Endodermal cell (in vitro differentiated cells): ENCODE data around the gene RTRAF. TPM values are rescaled to one million over a fixed set of nuclear protein-coding genes. Genes with fewer than 3 reads are reported as not detected.

Source experiments
- DNase-seq: peaks from one replicate; pipeline ENCODE4 v3.0.0-alpha.2; 2017
- H3K27ac ChIP-seq: 2 replicates; pipeline ENCODE4 v1.5.1; 2013; ENCODE audit warnings: mild to moderate bottlenecking, low read depth, low read length, moderate library complexity
- H3K27me3 ChIP-seq: 2 replicates; pipeline ENCODE4 v1.6.1; 2013; ENCODE audit warnings: mild to moderate bottlenecking, low read length, moderate library complexity; ENCODE audit not compliant: insufficient read depth, control insufficient read depth, poor library complexity, severe bottlenecking
- H3K36me3 ChIP-seq: 2 replicates; pipeline ENCODE4 v1.7.0; 2013; ENCODE audit warnings: mild to moderate bottlenecking, low read length, moderate library complexity; ENCODE audit not compliant: control insufficient read depth, insufficient read depth
- H3K4me1 ChIP-seq: one replicate; pipeline ENCODE4 v1.7.0; 2013; ENCODE audit warnings: low read length; ENCODE audit not compliant: control insufficient read depth, insufficient read depth
- H3K4me3 ChIP-seq: 2 replicates; pipeline ENCODE4 v1.5.1; 2013; ENCODE audit warnings: mild to moderate bottlenecking, low read length, moderate library complexity
- H3K9ac ChIP-seq: 2 replicates; pipeline ENCODE4 v1.6.1; 2013; ENCODE audit warnings: mild to moderate bottlenecking, low read length, moderate library complexity; ENCODE audit not compliant: poor library complexity, severe bottlenecking; ENCODE audit errors: extremely low read depth
- H3K9me3 ChIP-seq: 2 replicates; pipeline ENCODE4 v1.6.1; 2013; ENCODE audit warnings: mild to moderate bottlenecking, low read length, moderate library complexity; ENCODE audit not compliant: control insufficient read depth
- H3K27ac Mint-ChIP-seq: 2 replicates; pipeline ENCODE4 v1.8.0; 2020; ENCODE audit warnings: mixed read lengths
- H3K27me3 Mint-ChIP-seq: 2 replicates; pipeline ENCODE4 v1.8.0; 2021; ENCODE audit warnings: mild to moderate bottlenecking, mixed read lengths; ENCODE audit not compliant: insufficient read depth
- H3K36me3 Mint-ChIP-seq: 2 replicates; pipeline ENCODE4 v1.8.0; 2020; ENCODE audit warnings: low read depth, mixed read lengths
- H3K4me1 Mint-ChIP-seq: 2 replicates; pipeline ENCODE4 v1.8.0; 2020; ENCODE audit warnings: mixed read lengths
- H3K4me3 Mint-ChIP-seq: 2 replicates; pipeline ENCODE4 v1.8.0; 2020; ENCODE audit warnings: mild to moderate bottlenecking, moderate library complexity, mixed read lengths
- H3K9me3 Mint-ChIP-seq: 2 replicates; pipeline ENCODE4 v1.8.0; 2020; ENCODE audit warnings: mild to moderate bottlenecking, mixed read lengths
- CTCF ChIP-seq: fragments of 200-600 bp; sonication (generic); conservative IDR thresholded peaks from 2 replicates; pipeline ENCODE4 v1.5.0; 2021; ENCODE audit warnings: antibody characterized with exemption, mild to moderate bottlenecking
- WGBS, 2 experiments: methylation state at CpG; one replicate each; pipeline versions ENCODE4 v1.1.5 to v1.1.7; 2013; ENCODE audit warnings: missing lambda C conversion rate in 2 of 2, mixed read lengths in 1 of 2; ENCODE audit not compliant: insufficient coverage in 1 of 2, insufficient read length in 1 of 2; 5-methylcytosine and 5-hydroxymethylcytosine counted together
- total RNA-seq, 2 donors: library from RNA; stranded (reverse); fragmentation: NEBNext Ultra II Directional in 1 of 2; extraction: Animal tissue kit (Norgen Biotek cat#: 25700) in 1 of 2; gene quantifications; 2 replicates in 1 of 2; 3 replicates in 1 of 2; pipeline ENCODE4 v1.2.1, GENCODE V29; 2021

Gene RTRAF
- total RNA-seq, 2 donors from 2014 or later: 284 to 307 TPM

DNA sequence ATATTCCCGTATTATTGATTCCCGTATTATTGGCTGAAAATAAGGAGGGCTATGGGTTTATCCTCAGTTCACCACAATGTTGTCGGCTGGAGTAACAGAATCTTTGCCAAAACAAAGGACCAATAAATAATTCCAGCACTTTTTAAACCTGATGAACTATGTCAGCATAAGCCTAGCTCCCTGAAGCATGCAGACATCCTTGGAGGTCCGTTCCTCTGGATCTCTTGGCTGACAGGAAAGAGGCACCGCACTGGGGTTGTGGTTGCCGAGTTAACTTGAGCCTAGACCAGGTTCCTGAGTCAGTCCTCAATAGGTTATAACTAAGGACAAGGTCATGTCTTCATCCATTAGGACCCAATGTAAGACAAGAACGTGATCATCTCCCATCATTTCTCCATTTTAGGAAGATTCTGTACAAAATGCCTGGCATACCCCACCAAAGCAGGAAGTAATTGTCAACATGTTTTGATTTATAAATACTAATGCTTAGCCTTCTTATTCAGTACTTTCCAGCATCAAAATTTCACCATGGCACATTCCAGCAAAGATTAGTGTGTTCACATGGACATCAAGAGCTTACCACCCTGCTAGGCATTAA, 43.0 kb downstream of the RTRAF start:
- H3K4me3 Mint-ChIP-seq: no peak overlapping the region
- no peaks in the 10 kb centered on the region for H3K36me3 ChIP-seq
- H3K9me3 Mint-ChIP-seq: no peaks in the 10 kb centered on the region
- no peaks in the 10 kb centered on the region for H3K4me1 ChIP-seq
- H3K9ac ChIP-seq: no peak overlapping the region
- 82 to 91% methylated on average over 3 to 7 of the region's 7 CpGs for WGBS, 2 experiments
- H3K27ac ChIP-seq: no peak overlapping the region
- TF ChIP-seq CTCF: no peak
- H3K27me3 ChIP-seq: no peaks in the 10 kb centered on the region
- H3K36me3 Mint-ChIP-seq: no peaks in the 10 kb centered on the region
- H3K27ac Mint-ChIP-seq: no peak overlapping the region
- no peak overlapping the region for H3K4me3 ChIP-seq
- peaks cover 6% of the 10 kb centered on the region for H3K4me1 Mint-ChIP-seq
- no peaks in the 10 kb centered on the region for H3K9me3 ChIP-seq
- H3K27me3 Mint-ChIP-seq: no peaks in the 10 kb centered on the region
- DNase-seq: no peak

GRCh38 chr14:52033101-52033642, 43.8 kb downstream of the RTRAF start:
- Histone ChIP-seq H3K4me1 (no peaks in the 10 kb centered on the region), H3K36me3 (no peaks in the 10 kb centered on the region), H3K9ac (no peak overlapping the region), H3K9me3 (no peaks in the 10 kb centered on the region), H3K4me3 (no peak overlapping the region), H3K27me3 (no peaks in the 10 kb centered on the region), H3K27ac (no peak overlapping the region)
- TF ChIP-seq CTCF: no peak
- H3K36me3 Mint-ChIP-seq: no peaks in the 10 kb centered on the region
- H3K4me3 Mint-ChIP-seq: no peak overlapping the region
- H3K27ac Mint-ChIP-seq: no peak overlapping the region
- H3K27me3 Mint-ChIP-seq: no peaks in the 10 kb centered on the region
- peaks cover 6% of the 10 kb centered on the region for H3K4me1 Mint-ChIP-seq
- no peaks in the 10 kb centered on the region for H3K9me3 Mint-ChIP-seq
- no peak for DNase-seq
- 20 to 66% methylated on average over 1 to 10 of the region's 10 CpGs for WGBS, 2 experiments

GRCh38 chr14:52039124-52039815, 49.9 kb downstream of the RTRAF start:
- no peaks in the 10 kb centered on the region for H3K27me3 ChIP-seq
- H3K4me3 ChIP-seq: no peak overlapping the region
- no peaks in the 10 kb centered on the region for H3K9me3 ChIP-seq
- no peak overlapping the region for H3K9ac ChIP-seq
- no peak for DNase-seq
- peaks cover 3% of the 10 kb centered on the region for H3K4me1 Mint-ChIP-seq
- no peak for TF ChIP-seq CTCF
- H3K4me1 ChIP-seq: no peaks in the 10 kb centered on the region
- H3K9me3 Mint-ChIP-seq: no peaks in the 10 kb centered on the region
- no peaks in the 10 kb centered on the region for H3K36me3 ChIP-seq
- no peak overlapping the region for H3K27ac ChIP-seq
- H3K36me3 Mint-ChIP-seq: no peaks in the 10 kb centered on the region
- H3K27me3 Mint-ChIP-seq: no peaks in the 10 kb centered on the region
- H3K4me3 Mint-ChIP-seq: no peak overlapping the region
- H3K27ac Mint-ChIP-seq: no peak overlapping the region
- WGBS, 2 experiments: 93% methylated on average over 5 of the region's 7 CpGs; no CpG with 5 or more reads in 1 of the 2 experiments
